Heart right ventricle (tissue), 16 donors: ENCODE results near the gene NID2. TPM values are rescaled to one million over a fixed set of nuclear protein-coding genes. Genes with fewer than 3 reads are reported as not detected.

Experiments
- ATAC-seq, 8 donors: fragments of 200-7000 bp; cut with Tn5 transposase; one replicate each; pipeline ENCODE4 v1.9.1; 2020; ENCODE audit warnings: mild to moderate bottlenecking in 8 of 8, moderate library complexity in 8 of 8, moderate number of reproducible peaks in 1 of 8
- DNase-seq, 2 donors: peaks; one replicate each; pipeline ENCODE4 v3.0.0-alpha.2; 2020
- H3K27ac ChIP-seq, 10 donors: fragments of 200-600 bp; sonication (generic) in 2 of 10; one replicate each; pipeline versions ENCODE4 v1.5.0 to v1.8.0; 2020 to 2022; ENCODE audit warnings: mild to moderate bottlenecking in 3 of 10
- H3K27me3 ChIP-seq, 7 donors: fragments of 200-600 bp; one replicate each; pipeline ENCODE4 v1.8.0; 2021 to 2022; ENCODE audit warnings: mild to moderate bottlenecking in 2 of 7
- H3K36me3 ChIP-seq, 9 donors: fragments of 200-600 bp; sonication (generic) in 1 of 9; one replicate each; pipeline versions ENCODE4 v1.5.0 to v1.8.0; 2020 to 2022; ENCODE audit warnings: mild to moderate bottlenecking in 2 of 9
- H3K4me1 ChIP-seq, 9 donors: fragments of 200-600 bp; sonication (generic) in 1 of 9; one replicate each; pipeline versions ENCODE4 v1.5.0 to v1.8.0; 2020 to 2022; ENCODE audit warnings: mild to moderate bottlenecking in 4 of 9
- H3K4me3 ChIP-seq, 10 donors: fragments of 200-600 bp; sonication (generic) in 2 of 10; one replicate each; pipeline versions ENCODE4 v1.5.0 to v1.8.0; 2020 to 2022; ENCODE audit warnings: mild to moderate bottlenecking in 7 of 10, moderate library complexity in 2 of 10
- H3K9me3 ChIP-seq, 11 donors: fragments of 200-600 bp in 10 of 11; sonication (generic) in 2 of 11; one replicate each; pipeline versions ENCODE4 v1.5.0 to v1.8.0; 2013 to 2022; ENCODE audit warnings: mild to moderate bottlenecking in 2 of 11, control low read depth in 1 of 11, moderate library complexity in 1 of 11
- whole genome bisulfite sequencing, 2 donors: extraction: QIAGEN DNeasy Blood & Tissue Kit; methylation state at CpG; one replicate each; pipeline ENCODE4 v1.1.7; 2013; ENCODE audit warnings: inconsistent platforms in 1 of 2; 5-methylcytosine and 5-hydroxymethylcytosine counted together
- intact Hi-C, 10 donors: fragments of 100-400 bp; cut with DNase I; formaldehyde crosslinking; loops; one replicate each; pipeline versions ENCODE4 v1.11.1 to v1.14.2; 2022
- polyA plus RNA-seq, 2 donors: library from polyadenylated mRNA; stranded (reverse); fragments of 200-250 nt; gene quantifications; one replicate each; pipeline ENCODE4 v1.2.3, GENCODE V29; 2013
- total RNA-seq, 10 donors: library from RNA; stranded (reverse); fragmentation: NEBNext Ultra II Directional in 3 of 10; extraction: Animal tissue kit (Norgen Biotek cat#: 25700) in 3 of 10; gene quantifications; one replicate each; pipeline versions ENCODE4 v1.2.1 to v1.2.4, GENCODE V29; 2021 to 2023
- TF ChIP-seq, protein P1 (sequence below), 9 donors: fragments of 200-600 bp; sonication (generic) in 2 of 9; IDR thresholded peaks; one replicate each; pipeline versions ENCODE4 v1.5.0 to v1.8.0; 2021 to 2022; ENCODE audit warnings: antibody characterized with exemption in 9 of 9, mild to moderate bottlenecking in 5 of 9, moderate library complexity in 1 of 9
- donor health status: Arrhythmogenic right ventricular cardiomyopathy.
- donor health status: ischemic (EF 13 %, LVEDD 7.1; RV severe dilation, severe dysfunction).
- donor health status: healthy with polysubstance abuse.
- donor health status: DM: no; HTN: yes; CAD: no.
- donor health status: DM: no; HTN: no; CAD: no.
- donor health status: ischemic (EF 25% LVEDD 6.9; RV normal size, moderate dysfunction).
- donor health status: ischemic (EF 25% LVEDD 5.7; RV mildly dilated, moderate dysfunction).
- donor health status: healthy.
- donor health status: DM: yes; HTN: yes; CAD: no.
- donor health status: Ischemic cardiomyopathy.
- donor health status: ischemic (EF 35%, LVEDD 5.7; RV mildly dilated, moderate dysfunction).
- donor health status: nonischemic (EF 11% LVEDD 7.7; RV severe dilation, severe dysfunction).
- donor health status: DM: yes; HTN: yes; CAD: no.
- donor health status: PGD.
- donor health status: ischemic (EF 29% LVEDD 5.4; RV normal size, mild dysfunction).
- donor health status: nonischemic (EF 23%, LVEDD 6.1; RV moderate dilation, normal function).

NID2 gene
- total and polyA plus RNA-seq, 12 donors: 15.1 to 66.0 (median 36.5) TPM

DNA sequence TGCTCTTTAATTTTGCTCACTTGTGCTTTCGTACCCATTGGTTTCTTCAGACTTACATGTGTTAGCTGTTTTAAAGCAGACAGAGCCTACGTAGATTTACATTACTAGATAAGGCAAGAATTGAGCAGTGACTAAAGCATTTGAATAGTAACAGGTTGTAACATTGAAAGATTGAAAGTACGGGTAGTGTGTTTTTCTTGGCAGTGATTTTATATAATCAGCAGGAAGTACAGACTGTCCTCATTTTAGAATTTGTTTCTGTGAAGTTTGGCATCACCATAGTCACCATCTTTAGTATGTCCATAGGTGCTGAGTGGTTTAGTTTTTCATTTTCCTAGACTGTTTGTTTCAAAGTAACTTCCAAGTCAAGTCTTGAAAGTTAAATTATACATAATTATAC lies 65.5 kb downstream of the NID2 start:
- Histone ChIP-seq H3K9me3 (no peaks in the 10 kb centered on the region), H3K4me3 (no peak overlapping the region), H3K36me3 (peaks cover 0 to 100% (median 51%) of the 10 kb centered on the region in 9 donors), H3K27ac (peak overlapping the region in 9 of 10 donors; percentile 34 to 66 (median 56)), H3K4me1 (peaks cover 0 to 62% (median 28%) of the 10 kb centered on the region in 9 donors), H3K27me3 (no peaks in the 10 kb centered on the region)
- WGBS, 2 donors: 28 to 31% methylated on average over 3 of the region's 3 CpGs
- TF ChIP-seq, protein P1, sequence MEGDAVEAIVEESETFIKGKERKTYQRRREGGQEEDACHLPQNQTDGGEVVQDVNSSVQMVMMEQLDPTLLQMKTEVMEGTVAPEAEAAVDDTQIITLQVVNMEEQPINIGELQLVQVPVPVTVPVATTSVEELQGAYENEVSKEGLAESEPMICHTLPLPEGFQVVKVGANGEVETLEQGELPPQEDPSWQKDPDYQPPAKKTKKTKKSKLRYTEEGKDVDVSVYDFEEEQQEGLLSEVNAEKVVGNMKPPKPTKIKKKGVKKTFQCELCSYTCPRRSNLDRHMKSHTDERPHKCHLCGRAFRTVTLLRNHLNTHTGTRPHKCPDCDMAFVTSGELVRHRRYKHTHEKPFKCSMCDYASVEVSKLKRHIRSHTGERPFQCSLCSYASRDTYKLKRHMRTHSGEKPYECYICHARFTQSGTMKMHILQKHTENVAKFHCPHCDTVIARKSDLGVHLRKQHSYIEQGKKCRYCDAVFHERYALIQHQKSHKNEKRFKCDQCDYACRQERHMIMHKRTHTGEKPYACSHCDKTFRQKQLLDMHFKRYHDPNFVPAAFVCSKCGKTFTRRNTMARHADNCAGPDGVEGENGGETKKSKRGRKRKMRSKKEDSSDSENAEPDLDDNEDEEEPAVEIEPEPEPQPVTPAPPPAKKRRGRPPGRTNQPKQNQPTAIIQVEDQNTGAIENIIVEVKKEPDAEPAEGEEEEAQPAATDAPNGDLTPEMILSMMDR (IDR thresholded peaks at IDR 0.05): no peak
- ATAC-seq: peak in 7 of 8 donors; percentile 23 to 91 (median 75)
- DNase-seq: no peak
- intact Hi-C loops: loop anchor here in 2 of 10 donors (5.0 kb wide), 2 partner anchors 129 to 264 kb away; partner anchors contain the start of gene PTGDR (in 1 of the 2)

DNA sequence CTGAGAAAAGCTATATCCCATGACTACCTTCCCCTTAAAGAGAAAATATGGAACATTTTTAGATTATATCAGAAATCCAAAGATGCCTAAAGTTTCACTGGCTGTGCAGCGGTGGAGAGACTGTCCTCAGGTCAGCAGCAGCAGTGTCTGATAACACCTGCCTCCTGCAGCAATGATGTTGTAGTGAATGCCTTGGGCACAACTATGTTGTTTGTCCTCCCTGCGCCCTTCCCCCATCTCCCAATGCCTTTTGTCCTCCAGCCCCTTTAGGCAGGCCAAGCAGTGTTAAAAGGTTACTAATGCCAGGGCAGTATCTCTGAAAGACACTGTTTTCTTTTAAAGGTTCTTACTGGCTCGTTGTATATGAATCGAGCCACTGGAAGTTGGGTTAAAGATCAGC lies 66.3 kb downstream of the NID2 start:
- TF ChIP-seq, protein P1 (IDR thresholded peaks at IDR 0.05): no peak
- H3K9me3 ChIP-seq: no peaks in the 10 kb centered on the region
- 66 to 68% methylated on average over 4 of the region's 4 CpGs for WGBS, 2 donors
- no peak for DNase-seq
- H3K27ac ChIP-seq: peak overlapping the region in 7 of 10 donors; percentile 29 to 66 (median 56)
- peak in 7 of 8 donors; percentile 30 to 63 (median 49) for ATAC-seq
- H3K4me3 ChIP-seq: no peak overlapping the region
- peaks cover 0 to 62% (median 28%) of the 10 kb centered on the region in 9 donors for H3K4me1 ChIP-seq
- H3K27me3 ChIP-seq: no peaks in the 10 kb centered on the region
- H3K36me3 ChIP-seq: peaks cover 0 to 100% (median 46%) of the 10 kb centered on the region in 9 donors
- intact Hi-C loops: loop anchor here in 2 of 10 donors (5.0 kb wide), 2 partner anchors 130 to 265 kb away; partner anchors contain the start of gene PTGDR (in 1 of the 2)

DNA sequence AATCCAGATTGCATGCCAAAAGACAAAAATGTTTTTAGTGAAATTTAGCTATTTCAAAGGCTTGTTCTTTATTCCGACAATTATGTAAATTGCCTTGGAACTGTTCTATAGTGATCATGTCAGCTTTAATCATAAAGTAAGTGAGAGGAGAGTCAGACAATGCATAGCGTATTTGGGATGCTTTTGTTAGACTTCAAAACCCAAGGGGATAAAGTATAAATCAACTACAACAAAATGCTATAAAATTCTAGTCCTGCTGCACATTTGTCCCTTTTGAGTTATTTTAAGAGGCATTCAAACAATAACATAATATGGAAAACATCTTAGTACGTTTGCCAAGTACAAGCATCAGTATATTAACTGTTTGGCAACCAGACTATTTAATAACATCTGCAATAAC lies 68.2 kb downstream of the NID2 start:
- TF ChIP-seq, protein P1 (IDR thresholded peaks at IDR 0.05): no peak
- ATAC-seq: no peak
- no peaks in the 10 kb centered on the region for H3K9me3 ChIP-seq
- no peak overlapping the region for H3K4me3 ChIP-seq
- WGBS, 2 donors: 45 to 46% methylated on average over 3 of the region's 3 CpGs
- peaks cover 0 to 75% (median 37%) of the 10 kb centered on the region in 9 donors for H3K4me1 ChIP-seq
- H3K27me3 ChIP-seq: no peaks in the 10 kb centered on the region
- intact Hi-C loops: loop anchor here in 2 of 10 donors (5.0 kb wide), 2 partner anchors 132 to 267 kb away; partner anchors contain the start of gene PTGDR (in 1 of the 2)
- no peak for DNase-seq
- H3K36me3 ChIP-seq: peaks cover 0 to 97% (median 35%) of the 10 kb centered on the region in 9 donors
- H3K27ac ChIP-seq: peak overlapping the region in 3 of 10 donors; percentile 7 to 44 (median 28)

DNA sequence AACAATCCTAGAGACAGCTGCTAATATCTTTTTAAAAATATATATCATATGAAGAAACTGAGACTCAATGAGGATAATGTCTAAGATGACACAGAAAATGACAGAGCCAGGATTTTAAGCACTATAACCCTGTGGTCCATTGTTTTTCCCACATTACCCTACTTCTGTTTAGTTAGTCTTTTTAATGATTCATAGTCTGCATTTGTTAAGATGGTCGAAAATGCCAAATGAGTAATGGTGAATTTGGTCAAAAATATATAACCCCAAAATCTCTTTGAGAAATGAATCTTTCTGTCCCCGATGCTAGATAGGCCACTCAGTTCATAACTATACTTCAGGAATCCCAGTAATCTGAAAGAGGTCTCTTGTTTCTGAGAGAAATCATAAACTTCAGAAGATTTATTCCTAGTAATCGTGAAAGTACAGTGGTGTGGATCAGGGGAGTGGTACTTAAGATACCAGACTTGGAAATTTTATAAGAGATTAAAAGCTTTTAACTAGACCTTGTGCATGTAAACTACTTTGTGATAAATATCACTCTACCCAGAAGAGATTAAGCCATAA lies 68.8 kb downstream of the NID2 start:
- TF ChIP-seq, protein P1 (IDR thresholded peaks at IDR 0.05): no peak
- intact Hi-C loops: loop anchor here in 2 of 10 donors (5.0 kb wide), 2 partner anchors 132 to 267 kb away; partner anchors contain the start of gene PTGDR (in 1 of the 2)
- Histone ChIP-seq H3K4me3 (no peak overlapping the region), H3K27ac (peak overlapping the region in 4 of 10 donors; percentile 2 to 44 (median 18)), H3K27me3 (no peaks in the 10 kb centered on the region), H3K36me3 (peaks cover 0 to 97% (median 29%) of the 10 kb centered on the region in 9 donors), H3K4me1 (peaks cover 0 to 73% (median 37%) of the 10 kb centered on the region in 9 donors), H3K9me3 (no peaks in the 10 kb centered on the region)
- DNase-seq (no peak), ATAC-seq (no peak)
- WGBS, 2 donors: 59 to 69% methylated on average over 3 of the region's 3 CpGs
